A673 (cell line): ENCODE data around the gene CMC2.

ENCODE experiments used
- EZH2 ChIP-seq: fragments of 200-600 bp; sonication (generic); IDR thresholded peaks from 2 replicates; pipeline ENCODE4 v1.6.1; 2017; ENCODE audit warnings: borderline replicate concordance, low read depth, mild to moderate bottlenecking, mixed read lengths, antibody characterized with exemption, low read length; ENCODE audit not compliant: poor library complexity, severe bottlenecking
- TF ChIP-seq, protein P1 (sequence below): fragments of 300-800, 200-600 bp; sonication (generic); conservative IDR thresholded peaks from 2 replicates; pipeline ENCODE4 v1.5.1; 2017; ENCODE audit warnings: low read depth, mild to moderate bottlenecking, antibody characterized with exemption, low read length, moderate library complexity, mixed read lengths

- TF ChIP-seq, protein P1, sequence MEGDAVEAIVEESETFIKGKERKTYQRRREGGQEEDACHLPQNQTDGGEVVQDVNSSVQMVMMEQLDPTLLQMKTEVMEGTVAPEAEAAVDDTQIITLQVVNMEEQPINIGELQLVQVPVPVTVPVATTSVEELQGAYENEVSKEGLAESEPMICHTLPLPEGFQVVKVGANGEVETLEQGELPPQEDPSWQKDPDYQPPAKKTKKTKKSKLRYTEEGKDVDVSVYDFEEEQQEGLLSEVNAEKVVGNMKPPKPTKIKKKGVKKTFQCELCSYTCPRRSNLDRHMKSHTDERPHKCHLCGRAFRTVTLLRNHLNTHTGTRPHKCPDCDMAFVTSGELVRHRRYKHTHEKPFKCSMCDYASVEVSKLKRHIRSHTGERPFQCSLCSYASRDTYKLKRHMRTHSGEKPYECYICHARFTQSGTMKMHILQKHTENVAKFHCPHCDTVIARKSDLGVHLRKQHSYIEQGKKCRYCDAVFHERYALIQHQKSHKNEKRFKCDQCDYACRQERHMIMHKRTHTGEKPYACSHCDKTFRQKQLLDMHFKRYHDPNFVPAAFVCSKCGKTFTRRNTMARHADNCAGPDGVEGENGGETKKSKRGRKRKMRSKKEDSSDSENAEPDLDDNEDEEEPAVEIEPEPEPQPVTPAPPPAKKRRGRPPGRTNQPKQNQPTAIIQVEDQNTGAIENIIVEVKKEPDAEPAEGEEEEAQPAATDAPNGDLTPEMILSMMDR = no peak
- no peak for TF ChIP-seq EZH2
These were observed 3.6 kb downstream of the CMC2 start for GRCh38 chr16:81003064-81003463.
